ENCODE data around the gene GOLPH3L.
"Not testable (repeated sequence)": the region's sequence is repeated elsewhere in the genome, so short reads cannot be mapped to it uniquely, and the experiment has no call there.

GOLPH3L gene

GRCh38 chr1:150615346-150616201 lies 81.4 kb downstream of the GOLPH3L start:
- no peak for DNase-seq (ENCODE audit: low read depth)

- DNase-seq (ENCODE audit: low read depth), result peak; percentile 95
These were observed 83.7 kb downstream of the GOLPH3L start for GRCh38 chr1:150613061-150613920.

GRCh38 chr1:150612014-150612345 lies 85.0 kb downstream of the GOLPH3L start:
- DNase-seq (ENCODE audit: low read depth), result no peak

- DNase-seq (ENCODE audit: low read depth), result no peak
These were observed 86.4 kb downstream of the GOLPH3L start for GRCh38 chr1:150610576-150610975.

GRCh38 chr1:150609732-150610131 lies 87.2 kb downstream of the GOLPH3L start:
- DNase-seq (ENCODE audit: low read depth), result no peak

- no peak for DNase-seq (ENCODE audit: low read depth)
These were observed 90.4 kb downstream of the GOLPH3L start for GRCh38 chr1:150606463-150607142.

- DNase-seq (ENCODE audit: low read depth), result not testable (repeated sequence)
These were observed 91.6 kb downstream of the GOLPH3L start for GRCh38 chr1:150605451-150605731.

GRCh38 chr1:150604226-150604588 lies 92.7 kb downstream of the GOLPH3L start:
- no peak for DNase-seq (ENCODE audit: low read depth)

- no peak for DNase-seq (ENCODE audit: low read depth)
These were observed 93.2 kb downstream of the GOLPH3L start for GRCh38 chr1:150603711-150604110.

GRCh38 chr1:150602372-150602771 lies 94.6 kb downstream of the GOLPH3L start:
- not testable (repeated sequence) for DNase-seq (ENCODE audit: low read depth)

GRCh38 chr1:150601540-150601939 lies 95.4 kb downstream of the GOLPH3L start:
- no peak for DNase-seq (ENCODE audit: low read depth)

- DNase-seq (ENCODE audit: low read depth), result not testable (repeated sequence)
These were observed 98.6 kb downstream of the GOLPH3L start for GRCh38 chr1:150598346-150598745.

GRCh38 chr1:150596976-150597375 lies 100.0 kb downstream of the GOLPH3L start:
- no peak for DNase-seq (ENCODE audit: low read depth)

Data from ELR (cell line).